Spinal cord (tissue), 10 donors: ENCODE measurements around the gene SMTNL2. TPM values are rescaled to one million over a fixed set of nuclear protein-coding genes. Genes with fewer than 3 reads are reported as not detected.
A peak's percentile ranks its signal among the peaks of the same experiment; 100 is the strongest.
"Not testable (repeated sequence)": the region's sequence is repeated elsewhere in the genome, so short reads cannot be mapped to it uniquely, and the experiment has no call there.

ENCODE experiments used
- DNase-seq, 6 donors: peaks; one replicate each; pipeline versions ENCODE4 v3.0.0 to v3.0.0-alpha.2; 2013 to 2015; ENCODE audit warnings: low spot score in 6 of 6, low read depth in 4 of 6
- H3K27ac ChIP-seq: one replicate; pipeline ENCODE4 v1.5.1; 2013; ENCODE audit warnings: low read depth, low read length, control low read depth
- H3K27me3 ChIP-seq: one replicate; pipeline ENCODE4 v1.6.1; 2013; ENCODE audit warnings: low read length; ENCODE audit not compliant: control insufficient read depth, insufficient read depth
- H3K36me3 ChIP-seq: one replicate; pipeline ENCODE4 v1.6.1; 2013; ENCODE audit warnings: low read length; ENCODE audit not compliant: control insufficient read depth, insufficient read depth
- H3K4me1 ChIP-seq: one replicate; pipeline ENCODE4 v1.6.1; 2013; ENCODE audit warnings: low read length; ENCODE audit not compliant: control insufficient read depth, insufficient read depth
- H3K4me3 ChIP-seq: one replicate; pipeline ENCODE4 v1.5.1; 2013; ENCODE audit warnings: low read depth, low read length, control low read depth
- H3K9me3 ChIP-seq: one replicate; pipeline ENCODE4 v1.6.1; 2013; ENCODE audit warnings: low read length; ENCODE audit not compliant: control insufficient read depth, insufficient read depth
- WGBS: methylation state at CpG from one replicate; pipeline ENCODE4 v1.1.5; 2013; ENCODE audit warnings: missing lambda C conversion rate; ENCODE audit not compliant: insufficient coverage; 5-methylcytosine and 5-hydroxymethylcytosine counted together
- polyA plus RNA-seq, 2 donors: library from polyadenylated mRNA; unstranded; fragments of 120-200 nt; gene quantifications; one replicate each; pipeline ENCODE4 v1.2.1, GENCODE V29; 2013; ENCODE audit not compliant: insufficient read length in 2 of 2
- total RNA-seq, 2 donors: library from RNA; depleted of rRNA in 1 of 2; stranded (reverse); fragments of 120-200 nt in 1 of 2; fragments of >200 nt in 1 of 2; gene quantifications; one replicate each; pipeline versions ENCODE4 v1.2.3 to v1.2.4, GENCODE V29; 2013 to 2014
- donor health status: healthy.

Gene SMTNL2
- total and polyA plus RNA-seq, 4 donors: 5.1 to 33.9 (median 9.3) TPM

- Histone ChIP-seq H3K27me3 (no peaks in the 10 kb centered on the region), H3K4me3 (no peak overlapping the region), H3K36me3 (peaks cover 16% of the 10 kb centered on the region), H3K9me3 (no peaks in the 10 kb centered on the region), H3K4me1 (peaks cover 28% of the 10 kb centered on the region), H3K27ac (no peak overlapping the region)
- 75% methylated on average over 10 of the region's 10 CpGs for WGBS
- DNase-seq: no peak
Measured at GRCh38 chr17:4590981-4591453, 6.7 kb downstream of the SMTNL2 start.

- DNase-seq: no peak
- WGBS: 82% methylated on average over 12 of the region's 12 CpGs
- Histone ChIP-seq H3K27ac (no peak overlapping the region), H3K36me3 (peaks cover 17% of the 10 kb centered on the region), H3K9me3 (no peaks in the 10 kb centered on the region), H3K4me3 (no peak overlapping the region), H3K4me1 (peaks cover 28% of the 10 kb centered on the region), H3K27me3 (no peaks in the 10 kb centered on the region)
Measured at GRCh38 chr17:4591529-4591928, 7.2 kb downstream of the SMTNL2 start.

- WGBS: 87% methylated on average over 11 of the region's 11 CpGs
Measured at GRCh38 chr17:4592240-4593005, 8.1 kb downstream of the SMTNL2 start.

DNA sequence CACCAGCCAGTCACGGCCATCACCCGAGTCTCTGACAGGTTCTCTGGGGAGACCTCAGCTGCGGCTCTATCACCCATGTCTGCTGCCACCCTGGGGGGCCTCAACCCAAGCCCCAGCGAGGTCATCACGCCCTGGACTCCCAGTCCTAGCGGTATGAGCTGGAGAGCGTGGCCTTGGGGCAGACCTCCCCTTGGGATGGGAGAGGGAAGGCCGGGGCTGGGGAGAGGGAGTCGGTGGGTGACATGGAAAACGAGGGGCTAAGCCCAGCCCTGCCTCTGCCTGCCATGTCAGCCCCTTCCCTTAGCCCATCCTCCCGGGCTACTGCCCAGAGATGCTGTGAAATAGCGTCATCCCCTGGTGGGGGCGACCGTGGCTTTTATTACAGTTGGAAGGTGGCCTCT, 8.7 kb downstream of the SMTNL2 start:
- 81% methylated on average over 10 of the region's 14 CpGs for WGBS
- H3K9me3 ChIP-seq: no peaks in the 10 kb centered on the region
- no peak overlapping the region for H3K27ac ChIP-seq
- no peak overlapping the region for H3K4me3 ChIP-seq
- H3K27me3 ChIP-seq: no peaks in the 10 kb centered on the region
- DNase-seq: no peak
- H3K36me3 ChIP-seq: peaks cover 26% of the 10 kb centered on the region
- H3K4me1 ChIP-seq: peaks cover 30% of the 10 kb centered on the region

More at GRCh38 chr17:4592240-4593005, 8.1 kb downstream of the SMTNL2 start:
- H3K4me3 ChIP-seq: no peak overlapping the region
- H3K9me3 ChIP-seq: no peaks in the 10 kb centered on the region
- H3K27me3 ChIP-seq: no peaks in the 10 kb centered on the region
- no peak overlapping the region for H3K27ac ChIP-seq
- H3K4me1 ChIP-seq: peaks cover 28% of the 10 kb centered on the region
- peaks cover 26% of the 10 kb centered on the region for H3K36me3 ChIP-seq
- no peak for DNase-seq

GRCh38 chr17:4594406-4594805, 10.1 kb downstream of the SMTNL2 start:
- DNase-seq: no peak
- no peak overlapping the region for H3K27ac ChIP-seq
- H3K4me3 ChIP-seq: no peak overlapping the region
- no peaks in the 10 kb centered on the region for H3K27me3 ChIP-seq
- H3K9me3 ChIP-seq: no peaks in the 10 kb centered on the region
- peaks cover 41% of the 10 kb centered on the region for H3K4me1 ChIP-seq
- 100% methylated on average over 2 of the region's 7 CpGs for WGBS
- peaks cover 28% of the 10 kb centered on the region for H3K36me3 ChIP-seq

DNA sequence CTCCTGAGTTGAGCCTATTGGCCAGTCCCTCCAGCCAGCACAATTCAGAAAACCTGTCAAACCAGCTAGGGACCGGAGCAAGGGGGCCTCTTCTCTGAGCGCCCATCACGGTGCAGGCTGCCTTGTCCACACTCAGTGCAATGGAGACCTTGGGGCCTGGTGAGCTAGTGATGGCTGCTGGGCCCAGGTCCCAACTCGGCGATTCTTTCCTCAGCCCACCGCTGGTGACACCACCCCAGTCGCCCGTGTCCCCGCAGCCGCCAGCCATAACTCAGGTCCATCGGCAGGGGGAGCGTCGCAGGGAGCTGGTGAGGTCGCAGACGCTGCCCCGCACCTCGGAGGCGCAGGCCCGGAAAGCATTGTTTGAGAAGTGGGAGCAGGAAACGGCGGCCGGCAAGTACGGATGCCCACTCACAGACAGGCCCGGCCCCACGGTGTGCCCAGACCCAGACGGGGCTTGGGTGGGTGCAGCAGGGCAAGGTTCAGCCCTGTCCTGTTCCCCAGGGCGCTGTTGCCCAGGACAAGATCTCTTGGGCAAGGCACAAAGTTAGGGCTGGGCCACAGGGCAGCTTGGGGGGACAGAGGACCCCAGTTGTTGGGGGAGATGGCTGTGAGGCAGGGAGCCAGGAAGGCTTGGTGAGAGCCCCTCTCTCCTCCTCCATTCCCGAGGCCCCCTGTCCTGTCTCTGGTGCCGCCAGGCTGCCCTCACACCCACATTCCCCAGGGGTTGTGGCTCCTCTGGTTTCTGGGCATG, 10.8 kb downstream of the SMTNL2 start:
- Histone ChIP-seq H3K27me3 (no peaks in the 10 kb centered on the region), H3K36me3 (peaks cover 32% of the 10 kb centered on the region), H3K9me3 (no peaks in the 10 kb centered on the region), H3K4me3 (no peak overlapping the region), H3K4me1 (peaks cover 48% of the 10 kb centered on the region), H3K27ac (no peak overlapping the region)
- WGBS: 27% methylated on average over 26 of the region's 29 CpGs
- DNase-seq: peak in 2 of 6 donors; percentile 28 to 40

GRCh38 chr17:4595685-4596342, 11.5 kb downstream of the SMTNL2 start:
- Histone ChIP-seq H3K36me3 (peaks cover 34% of the 10 kb centered on the region), H3K4me1 (peaks cover 54% of the 10 kb centered on the region)
- 91% methylated on average over 14 of the region's 23 CpGs for WGBS
- H3K9me3 ChIP-seq, DNase-seq, H3K27ac ChIP-seq, H3K4me3 ChIP-seq, H3K27me3 ChIP-seq: not testable (repeated sequence)

GRCh38 chr17:4596636-4597380, 12.5 kb downstream of the SMTNL2 start:
- Histone ChIP-seq H3K27ac (no peak overlapping the region), H3K27me3 (no peaks in the 10 kb centered on the region), H3K36me3 (peaks cover 34% of the 10 kb centered on the region), H3K9me3 (no peaks in the 10 kb centered on the region), H3K4me1 (peaks cover 50% of the 10 kb centered on the region), H3K4me3 (no peak overlapping the region)
- 90% methylated on average over 36 of the region's 36 CpGs for WGBS
- no peak for DNase-seq

- DNase-seq: no peak
- H3K27ac ChIP-seq: no peak overlapping the region
- H3K4me3 ChIP-seq: no peak overlapping the region
- peaks cover 30% of the 10 kb centered on the region for H3K36me3 ChIP-seq
- no peaks in the 10 kb centered on the region for H3K9me3 ChIP-seq
- H3K27me3 ChIP-seq: no peaks in the 10 kb centered on the region
- WGBS: 70% methylated on average over 13 of the region's 13 CpGs
- H3K4me1 ChIP-seq: peaks cover 46% of the 10 kb centered on the region
Measured at GRCh38 chr17:4597975-4598374, 13.6 kb downstream of the SMTNL2 start.
